Kasumi-1 (cell line): ENCODE data around the gene SCGB3A2.

Source experiments
- DNase-seq, 2 experiments: peaks; one replicate each; lab custom pipeline; 2025; lab: John Stamatoyannopoulos, UW

The SCGB3A2 gene

GRCh38 chr5:147878066-147878759 is at the start of gene SCGB3A2:
SCGB3A2 (plus strand) TSS chr5:147878711; CDS start chr5:147878804, 93 bp downstream.
- no peak for DNase-seq

GRCh38 chr5:147830035-147830434 is 48.5 kb upstream of the SCGB3A2 start:
- DNase-seq = no peak

DNA sequence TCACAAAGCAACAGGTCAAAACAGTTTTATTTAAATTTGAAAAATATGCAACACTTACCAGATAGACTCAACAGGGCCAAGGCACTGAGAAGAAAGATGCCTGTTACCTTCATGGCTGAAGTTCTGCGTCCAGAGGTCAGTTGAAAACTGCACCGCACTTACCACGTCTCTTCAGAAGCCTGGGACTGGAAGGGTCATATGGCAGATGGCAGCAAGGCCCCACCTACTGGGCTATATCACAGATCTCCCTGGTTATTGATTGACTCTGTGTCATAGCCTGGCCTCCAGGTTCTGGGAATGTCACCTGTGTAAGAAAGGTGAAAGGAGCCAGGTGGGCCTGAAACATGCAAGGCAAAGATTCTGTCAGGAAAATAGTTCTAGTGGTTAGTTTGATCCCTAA is 47.0 kb upstream of the SCGB3A2 start, which contains the start of gene SPINK1:
Gene SPINK1 (minus strand): TSS at position 207 of the 400 bp plus-strand sequence. CDS start 94 bp downstream, at position 113.
- DNase-seq = no peak

DNA sequence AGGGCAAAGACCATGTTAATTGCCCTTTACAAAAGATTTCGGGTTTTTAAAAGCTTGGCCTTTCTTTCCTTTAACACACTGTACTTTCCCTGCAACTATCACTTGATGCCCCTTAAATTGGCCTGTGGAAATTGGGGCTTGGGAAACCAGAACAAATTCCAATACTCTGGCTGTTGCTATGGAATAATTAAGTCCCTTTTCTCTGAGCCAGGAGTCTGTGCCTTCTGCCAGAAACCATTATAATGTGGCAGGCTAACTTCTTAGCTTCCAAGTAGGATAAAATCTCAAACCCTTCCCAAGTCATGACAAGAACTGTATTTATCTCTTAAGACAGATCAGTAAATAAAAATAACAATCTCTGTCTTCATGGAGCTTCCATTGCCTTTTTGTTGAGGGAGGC is 46.0 kb upstream of the SCGB3A2 start:
- DNase-seq = no peak

- no peak for DNase-seq
Observed at GRCh38 chr5:147835386-147835798, 43.1 kb upstream of the SCGB3A2 start.

- DNase-seq = no peak
Observed at GRCh38 chr5:147836439-147836838, 42.1 kb upstream of the SCGB3A2 start.

GRCh38 chr5:147842869-147843268 is 35.6 kb upstream of the SCGB3A2 start:
- no peak for DNase-seq

DNA sequence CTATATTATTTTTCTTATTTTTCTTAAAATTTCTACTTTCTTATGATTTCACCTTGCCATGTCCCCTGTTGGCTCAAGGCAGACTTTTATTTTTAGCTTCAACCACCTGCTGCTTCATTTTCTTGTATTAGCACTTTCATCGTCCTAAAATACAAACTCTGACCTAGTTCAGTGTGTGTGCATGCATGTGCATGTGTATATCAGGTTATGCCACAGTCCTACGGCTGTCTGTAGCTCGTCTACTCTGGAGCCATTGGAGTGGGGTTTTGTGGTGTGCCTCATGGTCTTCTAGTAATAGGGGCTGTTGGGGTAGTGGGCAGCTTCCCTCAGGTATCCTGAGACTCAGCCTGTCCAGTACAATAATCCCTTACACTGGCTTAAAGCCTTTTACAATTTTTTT is 33.7 kb upstream of the SCGB3A2 start:
- no peak for DNase-seq

- no peak for DNase-seq
Observed at GRCh38 chr5:147845618-147846017, 32.9 kb upstream of the SCGB3A2 start.

DNA sequence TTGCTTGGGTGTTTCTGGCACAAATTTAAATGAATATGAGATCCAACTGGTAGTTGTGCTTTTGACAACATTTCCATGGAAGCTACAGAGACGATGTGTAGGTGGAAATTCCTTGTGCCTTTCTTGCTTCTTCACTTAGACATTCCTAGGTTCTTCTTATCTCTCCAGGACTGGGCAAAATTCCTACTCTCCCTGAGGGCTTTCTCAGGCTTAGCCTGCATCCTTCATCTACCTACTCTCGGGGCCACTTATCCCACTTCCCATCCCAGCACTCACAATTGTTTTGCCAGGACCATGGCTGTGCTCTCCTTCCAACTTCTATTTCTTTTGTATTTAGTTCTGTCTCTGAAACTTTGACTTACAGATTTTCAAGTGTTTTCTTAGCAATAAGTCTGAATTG is 29.3 kb upstream of the SCGB3A2 start:
- DNase-seq = no peak

DNA sequence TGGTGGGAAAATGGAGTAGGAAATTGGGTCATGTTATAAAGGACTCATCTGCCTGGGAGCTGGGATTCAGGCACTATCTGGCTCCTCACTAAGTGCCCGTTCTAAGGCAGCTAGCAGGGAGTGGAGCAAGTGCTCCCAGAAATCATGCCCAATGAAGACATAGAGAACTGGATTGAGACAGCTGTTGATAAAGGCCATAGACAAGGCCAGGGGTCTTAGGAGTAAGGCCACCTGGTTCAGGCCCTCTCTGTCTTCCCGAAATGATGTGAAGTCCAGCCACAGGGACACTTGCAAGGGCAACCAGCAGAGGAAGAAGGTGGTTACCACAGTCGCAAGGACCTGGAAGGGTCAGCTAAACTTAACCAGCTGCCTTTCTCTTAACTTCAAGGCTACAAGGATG is 26.9 kb upstream of the SCGB3A2 start:
- DNase-seq = no peak

DNA sequence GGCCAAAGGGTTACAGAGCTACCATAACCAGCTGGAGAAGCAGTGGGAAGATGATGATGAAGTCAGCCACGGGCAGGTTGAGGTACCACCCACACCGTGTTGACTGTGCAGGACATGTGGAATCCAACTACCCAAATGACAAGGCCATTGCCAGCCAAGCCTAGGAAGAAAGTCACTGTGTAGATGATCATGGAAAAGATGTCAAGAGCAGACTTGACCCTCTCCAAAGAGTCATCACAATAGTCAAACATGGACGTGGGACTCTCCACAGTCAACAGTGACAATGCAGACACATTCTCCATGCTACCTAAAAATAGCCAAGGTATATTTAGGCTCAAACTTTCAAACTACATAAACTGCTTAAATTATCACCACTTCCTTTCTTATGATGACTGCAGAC is 26.1 kb upstream of the SCGB3A2 start:
- no peak for DNase-seq

DNA sequence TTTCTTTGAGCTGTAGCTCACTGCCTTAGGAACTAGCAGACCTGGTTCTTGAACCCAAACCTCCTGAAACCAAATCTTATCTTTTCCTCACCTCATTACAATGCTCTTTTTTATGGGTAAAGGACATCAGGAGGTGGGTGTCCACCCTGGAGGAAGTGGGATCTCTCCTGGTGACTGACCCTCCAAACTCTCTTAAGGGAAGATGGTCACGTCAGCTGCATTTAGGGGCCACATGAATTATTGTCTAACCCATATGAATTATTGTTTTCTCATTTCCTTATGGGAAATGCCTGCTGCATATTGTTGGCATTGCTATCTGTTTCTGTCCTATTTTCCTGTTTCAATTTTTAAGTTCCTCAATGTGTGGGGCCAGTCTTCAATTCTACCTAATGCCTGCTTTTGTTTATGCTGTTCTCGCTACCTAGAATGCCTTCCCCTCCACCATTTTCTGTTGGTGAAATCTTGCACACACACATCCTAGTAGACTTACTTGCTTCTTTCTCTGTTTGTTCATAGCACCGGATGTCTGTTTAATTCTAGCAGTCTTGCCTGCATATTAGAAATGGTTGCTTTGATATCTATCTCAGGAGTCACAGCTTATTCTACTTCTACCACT is 25.0 kb upstream of the SCGB3A2 start:
- DNase-seq = no peak

DNA sequence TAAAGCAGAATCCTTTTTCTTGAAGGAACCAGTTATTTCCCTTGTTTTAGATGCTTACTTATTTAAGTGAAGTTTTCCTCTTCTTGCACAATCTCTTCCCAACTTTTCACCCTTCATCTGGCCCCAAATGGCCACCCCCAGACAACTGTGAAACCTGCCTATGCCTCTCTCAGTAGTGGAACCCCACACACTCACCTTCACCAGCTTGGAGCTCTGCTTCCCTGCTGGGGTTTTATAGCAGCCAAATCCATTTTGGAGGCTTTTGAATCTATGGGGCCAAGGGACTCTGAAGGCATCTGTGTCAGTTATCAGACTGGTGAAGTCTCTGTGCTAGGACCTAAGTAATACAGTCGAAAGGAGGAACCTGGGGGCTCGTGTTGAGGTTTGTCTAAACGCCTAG is 24.2 kb upstream of the SCGB3A2 start:
- DNase-seq = no peak

- no peak for DNase-seq
Observed at GRCh38 chr5:147854894-147855773, 23.4 kb upstream of the SCGB3A2 start.

- DNase-seq = no peak
Observed at GRCh38 chr5:147855774-147856069, 22.8 kb upstream of the SCGB3A2 start.

GRCh38 chr5:147856801-147857200 is 21.7 kb upstream of the SCGB3A2 start:
- no peak for DNase-seq

DNA sequence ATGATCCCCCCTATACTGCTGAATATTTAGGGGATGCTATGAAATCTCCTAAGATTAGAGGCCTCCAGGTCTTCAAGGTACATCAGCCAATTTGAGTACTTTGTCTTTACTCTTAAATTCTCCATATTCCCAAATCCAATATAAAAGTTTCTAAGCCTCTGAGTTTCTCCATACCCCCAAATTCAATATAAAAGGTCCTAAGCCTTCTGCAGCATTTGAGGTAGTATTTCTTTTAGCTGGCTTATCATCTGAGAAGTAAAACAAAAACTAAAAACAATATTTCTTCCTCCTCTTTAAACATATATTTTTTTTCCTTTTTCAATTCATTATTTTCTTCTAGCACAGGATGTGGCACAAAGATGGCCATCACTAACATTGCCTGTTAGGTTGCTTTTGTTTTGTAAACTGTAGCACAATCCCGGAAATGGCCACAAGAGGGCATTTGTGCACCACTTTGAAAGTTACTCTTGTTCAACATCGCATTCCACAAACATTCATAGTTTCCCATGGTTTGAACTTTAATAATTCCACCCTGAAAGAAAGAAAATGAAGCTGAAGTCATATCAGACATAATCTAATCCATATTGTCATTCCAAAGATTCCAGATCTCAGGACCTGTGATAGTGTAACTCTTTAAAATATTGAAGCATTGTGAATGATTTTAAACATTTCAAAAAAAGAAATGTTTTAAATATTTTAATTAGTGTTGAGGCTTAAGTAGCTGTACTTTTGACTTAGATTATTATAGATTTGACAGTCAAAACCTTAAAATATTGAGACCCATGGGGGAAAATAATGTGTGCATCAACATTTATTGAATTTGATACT is 21.0 kb upstream of the SCGB3A2 start:
- DNase-seq = peak; percentile 35 to 37

- no peak for DNase-seq
Observed at GRCh38 chr5:147858565-147858964, 19.9 kb upstream of the SCGB3A2 start.

- DNase-seq = no peak
Observed at GRCh38 chr5:147859962-147860640, 18.4 kb upstream of the SCGB3A2 start.

DNA sequence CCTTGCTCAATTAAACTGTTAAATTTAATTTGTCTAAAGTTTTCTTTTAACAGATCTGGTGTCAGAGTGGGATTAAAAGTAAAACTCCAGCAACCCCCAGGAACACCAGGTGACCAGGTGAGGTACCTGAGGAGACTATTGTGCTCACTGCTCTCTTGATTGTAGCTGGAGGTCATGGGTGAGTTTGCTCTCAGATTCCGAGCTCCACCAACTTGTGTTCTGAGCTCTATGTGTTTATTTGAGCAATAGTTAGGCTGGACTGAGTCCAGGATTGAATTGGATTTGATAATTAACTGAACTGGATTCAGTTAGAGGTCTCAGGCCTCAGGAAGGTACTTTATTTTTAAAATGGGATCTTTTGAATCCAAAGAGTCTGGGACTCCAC is 17.9 kb upstream of the SCGB3A2 start:
- DNase-seq = no peak
